Tibial nerve (tissue), 3 donors: Measurements from ENCODE around the gene CAP1.

Source experiments
- POLR2A ChIP-seq, 2 donors: fragments of 450-650 bp; IDR thresholded peaks; one replicate each; pipeline ENCODE4 v1.6.1; 2017; ENCODE audit warnings: antibody characterized with exemption in 2 of 2, mild to moderate bottlenecking in 2 of 2, moderate library complexity in 2 of 2
- TF ChIP-seq, protein P1 (sequence below), 5 experiments: fragments of 200-600 bp in 3 of 5; fragments of 450-650 bp in 2 of 5; sonication (generic) in 3 of 5; IDR thresholded peaks; one replicate each; pipeline ENCODE4 v1.5.1; 2016 to 2019; ENCODE audit warnings: antibody characterized with exemption in 5 of 5, mild to moderate bottlenecking in 3 of 5, moderate library complexity in 2 of 5

DNA sequence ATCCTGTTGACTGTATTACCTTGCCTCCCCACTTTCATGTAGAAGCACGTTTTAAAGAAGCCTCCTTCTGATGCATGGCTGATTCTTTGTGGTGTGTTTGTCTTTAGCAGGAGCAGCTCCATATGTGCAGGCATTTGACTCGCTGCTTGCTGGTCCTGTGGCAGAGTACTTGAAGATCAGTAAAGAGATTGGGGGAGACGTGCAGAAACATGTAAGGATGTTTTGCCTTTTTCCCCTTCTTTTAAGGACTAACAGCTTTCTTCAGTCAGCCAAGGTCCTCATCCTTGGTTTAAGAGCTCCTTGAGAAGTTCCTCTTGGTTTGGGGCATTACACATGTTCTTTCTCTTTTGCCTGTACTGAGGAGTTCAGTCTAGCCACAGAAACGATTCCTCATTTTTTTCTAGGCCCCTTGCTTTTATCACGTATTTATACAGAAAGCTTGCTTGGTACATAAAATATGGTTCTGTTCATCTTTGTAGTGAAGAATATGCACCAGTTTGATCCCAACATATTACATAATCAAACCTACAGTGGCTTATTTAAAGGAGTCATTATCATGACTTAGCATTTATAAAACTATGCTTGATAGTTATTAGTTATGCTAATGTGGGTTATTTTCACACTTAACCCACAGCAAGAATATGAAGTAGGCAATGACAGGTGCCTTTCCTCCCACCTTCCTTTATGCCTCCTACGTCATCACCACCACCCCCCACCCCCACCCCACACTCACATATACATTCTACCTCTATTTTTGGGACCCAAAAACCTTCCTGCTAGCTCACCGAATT lies 19.6 kb downstream of the CAP1 start:
- TF ChIP-seq, protein P1, sequence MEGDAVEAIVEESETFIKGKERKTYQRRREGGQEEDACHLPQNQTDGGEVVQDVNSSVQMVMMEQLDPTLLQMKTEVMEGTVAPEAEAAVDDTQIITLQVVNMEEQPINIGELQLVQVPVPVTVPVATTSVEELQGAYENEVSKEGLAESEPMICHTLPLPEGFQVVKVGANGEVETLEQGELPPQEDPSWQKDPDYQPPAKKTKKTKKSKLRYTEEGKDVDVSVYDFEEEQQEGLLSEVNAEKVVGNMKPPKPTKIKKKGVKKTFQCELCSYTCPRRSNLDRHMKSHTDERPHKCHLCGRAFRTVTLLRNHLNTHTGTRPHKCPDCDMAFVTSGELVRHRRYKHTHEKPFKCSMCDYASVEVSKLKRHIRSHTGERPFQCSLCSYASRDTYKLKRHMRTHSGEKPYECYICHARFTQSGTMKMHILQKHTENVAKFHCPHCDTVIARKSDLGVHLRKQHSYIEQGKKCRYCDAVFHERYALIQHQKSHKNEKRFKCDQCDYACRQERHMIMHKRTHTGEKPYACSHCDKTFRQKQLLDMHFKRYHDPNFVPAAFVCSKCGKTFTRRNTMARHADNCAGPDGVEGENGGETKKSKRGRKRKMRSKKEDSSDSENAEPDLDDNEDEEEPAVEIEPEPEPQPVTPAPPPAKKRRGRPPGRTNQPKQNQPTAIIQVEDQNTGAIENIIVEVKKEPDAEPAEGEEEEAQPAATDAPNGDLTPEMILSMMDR (IDR thresholded peaks at IDR 0.05), result no peak
- TF ChIP-seq POLR2A (IDR thresholded peaks at IDR 0.05), result no peak
